HG02588 (cell line): ENCODE results near the gene TUG1.

Source experiments
- ATAC-seq: cut with Tn5 transposase; IDR thresholded peaks from one replicate; pipeline ENCODE4 v1.9.1; 2021; ENCODE audit warnings: mild to moderate bottlenecking, moderate library complexity; ENCODE audit not compliant: unreplicated experiment

Gene TUG1

DNA sequence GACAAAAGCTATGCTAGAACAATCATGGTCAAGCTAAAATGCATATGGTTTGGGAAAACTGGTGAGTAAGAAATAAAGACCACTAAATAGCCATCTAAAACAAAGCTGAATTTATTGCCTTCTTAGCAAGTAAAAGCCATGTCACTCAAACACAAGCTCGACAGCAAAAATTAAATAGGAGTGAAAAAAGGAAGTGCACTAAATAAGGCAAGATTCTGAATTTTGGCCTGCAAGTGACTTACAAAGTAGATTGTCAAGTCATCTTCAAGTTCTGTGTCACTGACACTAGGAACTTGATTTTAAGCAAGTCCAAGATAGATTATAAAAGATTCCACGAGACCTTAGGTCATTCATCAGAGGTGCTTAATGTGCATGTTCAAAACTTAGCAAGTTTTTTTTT is 27.4 kb downstream of the TUG1 start:
- ATAC-seq = no peak

DNA sequence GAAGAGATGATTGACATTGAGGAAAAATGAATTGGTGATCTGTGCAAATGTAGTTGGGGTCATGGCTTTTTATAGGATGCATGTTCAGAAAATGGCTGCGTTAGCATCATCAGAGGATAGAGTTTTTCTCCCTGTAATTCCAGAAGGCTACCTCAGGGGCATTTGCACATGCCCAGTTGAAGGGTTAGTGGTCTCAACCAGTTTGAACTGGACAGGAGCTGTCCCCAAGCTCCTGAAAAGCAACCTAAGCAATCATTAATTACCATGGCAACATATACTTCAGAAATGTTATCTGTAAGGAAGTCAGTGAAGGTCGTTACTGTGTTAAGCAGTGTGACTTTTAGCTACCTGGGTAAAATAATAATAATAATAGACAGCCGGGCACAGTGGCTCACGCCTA is 29.3 kb downstream of the TUG1 start:
- no peak for ATAC-seq

DNA sequence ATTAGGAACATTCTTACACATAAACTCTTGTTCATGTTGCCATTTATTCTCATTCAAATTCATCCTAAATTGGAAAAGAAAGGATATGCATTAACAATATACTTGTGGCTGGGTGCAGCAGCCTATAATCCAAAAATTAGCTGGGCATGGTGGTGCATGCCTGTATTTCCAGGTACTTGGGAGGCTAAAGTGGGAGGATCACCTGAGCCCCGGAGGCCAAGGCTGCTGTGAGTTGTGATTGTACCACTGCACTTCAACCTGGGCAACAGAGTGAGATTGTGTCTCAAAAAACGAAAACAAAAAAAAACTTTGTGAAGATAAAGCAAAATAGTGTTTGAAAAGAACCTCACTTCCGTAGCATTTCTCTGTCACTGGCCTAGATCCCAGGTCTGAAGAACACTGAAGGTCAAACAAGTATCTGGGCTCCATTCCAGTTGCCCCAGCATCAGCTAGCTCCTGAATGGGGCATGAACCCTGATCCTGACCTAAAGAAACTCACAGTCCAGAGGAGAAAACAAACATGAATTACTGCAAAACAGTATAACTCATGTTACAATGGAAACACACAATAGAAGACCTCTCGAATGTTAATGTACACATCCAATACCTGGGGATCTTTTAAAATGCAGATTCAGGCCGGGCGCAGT is 32.2 kb downstream of the TUG1 start:
- ATAC-seq = no peak

DNA sequence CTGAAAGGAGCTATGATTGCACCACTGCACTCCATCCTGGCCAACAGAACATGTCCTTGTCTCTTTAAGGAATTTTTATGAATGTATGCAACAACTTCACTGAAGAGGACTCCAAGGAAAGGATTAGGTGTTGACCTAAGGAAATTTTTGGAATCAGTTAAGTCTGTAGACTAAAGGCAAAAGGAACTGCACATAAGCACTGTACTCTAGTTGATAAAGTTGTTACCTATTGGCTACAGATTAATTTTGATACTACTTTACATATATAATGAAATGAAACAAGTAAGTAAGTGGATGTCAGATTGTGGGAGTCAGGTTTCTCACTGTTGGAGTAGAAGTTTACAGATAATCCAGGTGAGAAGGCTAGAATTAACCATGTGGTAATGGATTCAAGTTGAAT is 36.5 kb downstream of the TUG1 start:
- no peak for ATAC-seq

DNA sequence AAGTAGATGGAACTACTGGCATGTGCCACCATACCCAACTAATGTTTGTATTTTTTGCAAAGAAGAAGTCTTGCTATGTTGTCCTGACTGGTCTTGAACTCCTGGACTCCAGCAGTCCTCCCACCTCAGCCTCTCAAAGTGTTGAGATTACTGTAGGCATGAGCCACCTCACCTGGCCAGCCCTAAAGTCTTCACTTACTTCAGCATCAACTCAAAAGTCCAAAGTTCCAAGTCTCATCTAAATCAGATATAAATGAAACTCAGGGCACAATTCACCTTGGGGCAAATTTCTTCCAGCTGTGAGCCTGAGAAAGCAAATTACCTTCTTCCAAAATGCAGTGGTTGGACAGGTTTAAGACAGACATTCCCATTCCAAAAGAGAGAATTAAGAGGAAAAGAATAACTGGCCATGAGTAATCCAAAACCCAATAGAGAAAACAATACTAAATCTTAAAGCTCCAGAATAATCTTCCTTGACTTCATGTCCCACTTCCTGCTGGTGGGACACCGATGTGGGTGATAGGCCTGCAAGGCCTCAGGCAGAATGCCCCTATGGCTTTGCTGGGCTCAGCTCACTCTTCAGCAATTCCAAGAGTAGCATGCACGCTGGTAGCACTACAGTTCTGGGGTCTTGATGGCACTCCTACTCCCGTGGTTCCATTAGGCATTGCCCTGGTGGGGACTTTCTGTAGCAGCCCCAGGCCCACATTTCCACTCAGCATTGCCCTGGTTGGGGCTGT is 50.3 kb downstream of the TUG1 start:
- no peak for ATAC-seq

DNA sequence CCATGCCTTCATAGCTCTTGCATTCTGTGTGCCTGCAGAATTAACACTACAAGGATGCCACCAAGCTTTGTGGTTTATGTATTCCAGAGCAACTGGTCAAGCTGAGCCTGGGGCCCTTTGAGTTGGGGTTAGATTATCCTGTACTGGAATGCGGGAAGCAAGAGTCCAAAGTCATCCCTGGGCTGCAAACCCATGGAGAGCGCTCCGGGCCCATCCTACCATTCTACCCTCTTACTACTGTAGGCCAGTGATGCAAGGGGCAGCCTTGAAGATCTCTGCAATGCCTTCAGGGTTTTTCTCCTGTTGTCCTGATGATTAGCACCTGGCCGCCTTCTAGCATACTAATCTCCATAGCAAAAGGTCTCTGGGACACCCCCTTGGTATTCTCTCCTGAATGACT is 51.3 kb downstream of the TUG1 start:
- no peak for ATAC-seq

DNA sequence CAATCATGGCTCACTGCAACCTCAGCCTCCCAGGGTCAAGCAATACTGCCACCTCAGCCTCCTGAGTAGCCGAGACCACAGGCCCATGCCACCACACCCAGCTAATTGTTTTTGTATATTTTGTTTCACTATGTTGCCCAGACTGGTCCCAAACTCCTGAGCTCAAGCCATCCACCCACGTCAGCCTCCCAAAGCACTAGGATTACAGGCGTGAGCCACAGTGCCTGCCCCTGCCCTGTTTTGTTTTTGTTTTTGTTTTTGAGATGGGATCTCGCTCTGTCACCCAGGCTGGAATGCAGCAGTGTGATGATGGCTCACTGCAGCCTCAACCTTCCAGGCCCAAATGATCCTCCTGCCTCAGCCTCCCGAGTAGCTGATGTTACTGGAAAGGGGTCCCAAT is 53.5 kb downstream of the TUG1 start:
- ATAC-seq = no peak
